ENCODE data around the gene DMGDH. TPM values are rescaled to one million over a fixed set of nuclear protein-coding genes. Genes with fewer than 3 reads are reported as not detected.

Gene DMGDH
- total and polyA plus RNA-seq, 2 donors (not counting 1 experiment from before 2014, with no cell fraction given), result 0.47 to 0.63 TPM

DNA sequence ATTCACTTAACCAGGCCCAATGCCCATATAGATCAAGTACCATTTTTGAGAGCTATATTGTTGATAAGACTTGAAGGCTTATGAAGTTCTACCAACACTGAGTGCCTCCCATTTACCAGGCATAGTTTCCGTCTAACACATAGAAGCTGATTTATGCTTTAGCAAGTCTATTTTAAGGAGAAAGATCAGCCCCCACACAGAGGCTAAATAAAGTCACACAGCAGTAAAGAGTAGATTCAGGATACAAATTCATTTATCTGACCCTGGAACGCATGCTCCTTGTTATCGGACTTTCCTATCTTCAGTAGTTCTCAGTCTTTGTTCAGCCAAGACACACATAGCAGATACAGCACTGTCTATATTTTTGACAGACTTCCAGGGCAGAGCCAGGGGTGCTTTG is 34.2 kb downstream of the DMGDH start:
- Histone ChIP-seq H3K9ac (ENCODE audit: low read length) (no peak overlapping the region), H3K9me3 (ENCODE audit: control extremely low read depth in 1 of 3, control insufficient read depth in 2 of 3, insufficient read depth in 1 of 3, low read length in 2 of 3) (peaks cover 0 to 7% (median 3%) of the 10 kb centered on the region in 3 donors), H3K27me3 (replicated peaks in 1 of 4; ENCODE audit: control extremely low read depth in 1 of 4, control insufficient read depth in 3 of 4, insufficient read depth in 4 of 4, low read length in 3 of 4) (no peaks in the 10 kb centered on the region), H4K20me1 (ENCODE audit: control insufficient read depth, insufficient read depth, low read length, poor library complexity, severe bottlenecking) (no peaks in the 10 kb centered on the region), H3K36me3 (replicated peaks in 1 of 2; ENCODE audit: control extremely low read depth in 1 of 2, control insufficient read depth in 1 of 2, extremely low read depth in 1 of 2, insufficient read depth in 2 of 2, low read length in 1 of 2) (no peaks in the 10 kb centered on the region), H3K4me2 (replicated peaks; ENCODE audit: low read depth, low read length, poor library complexity, severe bottlenecking) (no peak overlapping the region), H3K27ac (ENCODE audit: low read length in 2 of 2) (no peak overlapping the region), H3K4me1 (ENCODE audit: control insufficient read depth in 2 of 2, insufficient read depth in 2 of 2, low read length in 2 of 2) (no peaks in the 10 kb centered on the region), H3K4me3 (ENCODE audit: control extremely low read depth in 1 of 5, extremely low read depth in 1 of 5, insufficient read depth in 1 of 5, low read depth in 2 of 5, low read length in 4 of 5) (no peak overlapping the region), H2AFZ (ENCODE audit: insufficient read depth, low read depth, low read length, poor library complexity, severe bottlenecking) (no peak overlapping the region), H3K79me2 (ENCODE audit: control insufficient read depth, insufficient read depth, low read length) (no peaks in the 10 kb centered on the region)
- no peak overlapping the region for H3K27ac Mint-ChIP-seq
- peaks cover 8% of the 10 kb centered on the region for H3K27me3 Mint-ChIP-seq
- no peaks in the 10 kb centered on the region for H3K9me3 Mint-ChIP-seq (ENCODE audit: insufficient read depth)
- TF ChIP-seq, protein P1, sequence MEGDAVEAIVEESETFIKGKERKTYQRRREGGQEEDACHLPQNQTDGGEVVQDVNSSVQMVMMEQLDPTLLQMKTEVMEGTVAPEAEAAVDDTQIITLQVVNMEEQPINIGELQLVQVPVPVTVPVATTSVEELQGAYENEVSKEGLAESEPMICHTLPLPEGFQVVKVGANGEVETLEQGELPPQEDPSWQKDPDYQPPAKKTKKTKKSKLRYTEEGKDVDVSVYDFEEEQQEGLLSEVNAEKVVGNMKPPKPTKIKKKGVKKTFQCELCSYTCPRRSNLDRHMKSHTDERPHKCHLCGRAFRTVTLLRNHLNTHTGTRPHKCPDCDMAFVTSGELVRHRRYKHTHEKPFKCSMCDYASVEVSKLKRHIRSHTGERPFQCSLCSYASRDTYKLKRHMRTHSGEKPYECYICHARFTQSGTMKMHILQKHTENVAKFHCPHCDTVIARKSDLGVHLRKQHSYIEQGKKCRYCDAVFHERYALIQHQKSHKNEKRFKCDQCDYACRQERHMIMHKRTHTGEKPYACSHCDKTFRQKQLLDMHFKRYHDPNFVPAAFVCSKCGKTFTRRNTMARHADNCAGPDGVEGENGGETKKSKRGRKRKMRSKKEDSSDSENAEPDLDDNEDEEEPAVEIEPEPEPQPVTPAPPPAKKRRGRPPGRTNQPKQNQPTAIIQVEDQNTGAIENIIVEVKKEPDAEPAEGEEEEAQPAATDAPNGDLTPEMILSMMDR (IDR thresholded peaks at IDR 0.05), result no peak
- TF ChIP-seq EZH2 (IDR thresholded peaks at IDR 0.05; ENCODE audit: borderline replicate concordance, insufficient read depth, low read depth, low read length, poor library complexity, severe bottlenecking), result no peak
- no peak overlapping the region for H3K4me3 Mint-ChIP-seq
- CTCF ChIA-PET, result interaction anchor here (1.2 to 1.3 kb wide), 2 partner anchors 10 to 13 kb away, joined by 3 to 4 read pairs; no protein-coding TSS in a partner anchor
- POLR2A ChIA-PET, result no interaction called here
- 100% methylated on average over 2 of the region's 3 CpGs for whole genome bisulfite sequencing (ENCODE audit: insufficient coverage)
- intact Hi-C loops (cut with micrococcal nuclease), result no loop called here
- ATAC-seq (ENCODE audit: low read depth), result no peak
- no peak for DNase-seq
- no peaks in the 10 kb centered on the region for H3K4me1 Mint-ChIP-seq

DNA sequence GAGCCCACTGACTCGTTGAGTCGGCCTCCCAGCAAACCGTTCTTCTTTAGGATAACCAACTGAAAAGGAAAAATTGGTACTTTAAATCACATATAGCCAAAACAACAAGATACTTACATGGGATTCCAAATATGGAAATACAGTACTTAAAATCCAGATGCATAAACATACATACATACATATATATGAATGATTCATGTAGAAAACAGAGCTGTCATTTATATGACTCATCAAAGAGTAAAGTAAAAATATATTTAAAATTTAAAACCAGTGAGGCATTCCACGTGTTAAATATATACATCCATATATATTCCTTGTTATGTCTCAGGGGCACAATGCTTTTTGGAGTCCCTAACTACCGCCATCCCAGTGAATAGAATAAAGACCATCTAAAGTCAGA is 36.7 kb downstream of the DMGDH start:
- TF ChIP-seq EZH2 (IDR thresholded peaks at IDR 0.05; ENCODE audit: borderline replicate concordance, insufficient read depth, low read depth, low read length, poor library complexity, severe bottlenecking), result no peak
- TF ChIP-seq, protein P1 (IDR thresholded peaks at IDR 0.05), result no peak
- POLR2A ChIA-PET, result no interaction called here
- Histone ChIP-seq H3K9me3 (ENCODE audit: control extremely low read depth in 1 of 3, control insufficient read depth in 2 of 3, insufficient read depth in 1 of 3, low read length in 2 of 3) (peaks cover 0 to 7% (median 3%) of the 10 kb centered on the region in 3 donors), H4K20me1 (ENCODE audit: control insufficient read depth, insufficient read depth, low read length, poor library complexity, severe bottlenecking) (no peaks in the 10 kb centered on the region), H3K4me2 (replicated peaks; ENCODE audit: low read depth, low read length, poor library complexity, severe bottlenecking) (no peak overlapping the region), H3K4me1 (ENCODE audit: control insufficient read depth in 2 of 2, insufficient read depth in 2 of 2, low read length in 2 of 2) (no peaks in the 10 kb centered on the region), H3K9ac (ENCODE audit: low read length) (no peak overlapping the region), H3K36me3 (replicated peaks in 1 of 2; ENCODE audit: control extremely low read depth in 1 of 2, control insufficient read depth in 1 of 2, extremely low read depth in 1 of 2, insufficient read depth in 2 of 2, low read length in 1 of 2) (no peaks in the 10 kb centered on the region), H3K4me3 (ENCODE audit: control extremely low read depth in 1 of 5, extremely low read depth in 1 of 5, insufficient read depth in 1 of 5, low read depth in 2 of 5, low read length in 4 of 5) (no peak overlapping the region), H3K27me3 (replicated peaks in 1 of 4; ENCODE audit: control extremely low read depth in 1 of 4, control insufficient read depth in 3 of 4, insufficient read depth in 4 of 4, low read length in 3 of 4) (no peaks in the 10 kb centered on the region), H3K27ac (ENCODE audit: low read length in 2 of 2) (no peak overlapping the region), H2AFZ (ENCODE audit: insufficient read depth, low read depth, low read length, poor library complexity, severe bottlenecking) (no peak overlapping the region), H3K79me2 (ENCODE audit: control insufficient read depth, insufficient read depth, low read length) (no peaks in the 10 kb centered on the region)
- Mint-ChIP-seq H3K27me3 (peaks cover 7% of the 10 kb centered on the region), H3K9me3 (ENCODE audit: insufficient read depth) (no peaks in the 10 kb centered on the region), H3K4me1 (no peaks in the 10 kb centered on the region), H3K27ac (no peak overlapping the region), H3K4me3 (no peak overlapping the region)
- DNase-seq, result no peak
- intact Hi-C loops (cut with micrococcal nuclease), result no loop called here
- WGBS (ENCODE audit: insufficient coverage), result 80% methylated on average over 2 of the region's 5 CpGs
- CTCF ChIA-PET, result interaction anchor here (1.5 kb wide), 1 partner anchor 7 kb away, joined by 3 read pairs; no protein-coding TSS in a partner anchor
- ATAC-seq (ENCODE audit: low read depth), result no peak
